Endometrial microvascular endothelial cells (primary cell): ENCODE data around the gene ABI1. TPM values are rescaled to one million over a fixed set of nuclear protein-coding genes. Genes with fewer than 3 reads are reported as not detected.
"Not testable (repeated sequence)": the region's sequence is repeated elsewhere in the genome, so short reads cannot be mapped to it uniquely, and the experiment has no call there.

Experiments
- in situ Hi-C: cut with HindIII; loops from 2 replicates; pipeline ENCODE4 v1.10.0; 2017; ENCODE audit warnings: low sequenced_read_pairs, low pct_unique_long_range_greater_than_20kb; ENCODE audit errors: inconsistent ontology term
- total RNA-seq: library from RNA; depleted of rRNA; stranded (reverse); fragments of >200 nt; gene quantifications from one replicate; pipeline ENCODE4 v1.2.3, GENCODE V29; 2015; ENCODE audit errors: inconsistent ontology term

The ABI1 gene
- total RNA-seq, result 43.7 TPM

DNA sequence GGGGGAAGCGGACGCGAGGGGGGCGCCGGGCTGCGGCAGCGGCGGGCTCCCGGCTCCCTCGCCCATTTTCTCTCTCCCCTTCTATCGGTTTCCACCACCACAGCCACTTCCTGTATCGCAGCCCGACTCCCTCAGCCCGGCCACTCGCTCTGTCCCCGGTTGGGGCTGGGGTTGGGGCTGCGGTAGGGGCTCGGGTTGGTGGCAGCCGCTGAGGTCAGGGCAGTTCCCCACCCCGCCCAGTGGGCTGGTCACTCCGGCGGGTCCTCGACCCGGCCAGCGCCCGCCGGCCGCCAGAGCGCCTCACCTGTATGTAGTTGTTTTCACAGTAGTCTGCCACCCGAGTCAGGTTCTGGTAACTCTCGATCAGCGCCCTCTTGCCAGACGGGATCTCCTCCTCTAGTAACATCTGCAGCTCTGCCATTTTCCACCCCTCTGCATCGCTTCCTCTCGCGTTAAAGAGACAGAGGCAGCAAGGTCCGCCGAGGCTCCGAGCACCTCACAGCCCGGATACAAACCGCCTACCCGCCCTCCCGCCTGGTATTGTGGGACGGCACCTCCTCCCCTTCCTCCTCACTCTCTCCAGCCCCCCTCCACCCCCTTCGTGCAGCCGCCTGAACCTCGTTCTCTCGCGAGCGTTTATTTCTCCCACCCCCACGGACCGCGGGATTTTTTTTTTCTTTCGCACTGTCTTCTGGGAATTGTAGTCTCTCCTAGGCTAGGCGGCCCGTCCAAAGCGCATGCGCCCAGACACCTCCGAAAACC, at the start of gene ABI1:
Gene ABI1 (minus strand): TSS at position 516 of the 762 bp plus-strand sequence. CDS start 95 bp downstream, at position 421.
- in situ Hi-C loops, result loop anchor here (25.0 kb wide), 1 partner anchor 98 kb away; no protein-coding TSS in a partner anchor

DNA sequence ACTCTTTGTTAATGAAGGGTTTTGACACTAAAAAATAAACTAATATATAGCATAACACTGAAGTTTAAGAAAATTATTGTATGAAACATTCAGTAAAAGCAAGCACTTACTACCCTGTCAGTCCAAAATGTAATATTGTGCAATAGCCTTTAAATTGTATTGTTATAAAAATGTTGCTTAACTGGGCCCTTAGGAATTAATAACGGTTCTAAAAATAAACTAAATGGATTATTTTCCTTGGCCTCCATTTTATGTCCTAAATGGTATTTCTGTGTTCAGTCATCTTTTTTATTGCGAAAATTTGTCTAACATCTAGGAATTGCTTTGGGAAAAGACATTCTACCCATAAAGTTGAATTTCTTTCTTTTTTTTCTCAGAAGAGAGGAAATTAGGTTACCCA, 49.0 kb upstream of the ABI1 start:
- in situ Hi-C loops, result no loop called here

DNA sequence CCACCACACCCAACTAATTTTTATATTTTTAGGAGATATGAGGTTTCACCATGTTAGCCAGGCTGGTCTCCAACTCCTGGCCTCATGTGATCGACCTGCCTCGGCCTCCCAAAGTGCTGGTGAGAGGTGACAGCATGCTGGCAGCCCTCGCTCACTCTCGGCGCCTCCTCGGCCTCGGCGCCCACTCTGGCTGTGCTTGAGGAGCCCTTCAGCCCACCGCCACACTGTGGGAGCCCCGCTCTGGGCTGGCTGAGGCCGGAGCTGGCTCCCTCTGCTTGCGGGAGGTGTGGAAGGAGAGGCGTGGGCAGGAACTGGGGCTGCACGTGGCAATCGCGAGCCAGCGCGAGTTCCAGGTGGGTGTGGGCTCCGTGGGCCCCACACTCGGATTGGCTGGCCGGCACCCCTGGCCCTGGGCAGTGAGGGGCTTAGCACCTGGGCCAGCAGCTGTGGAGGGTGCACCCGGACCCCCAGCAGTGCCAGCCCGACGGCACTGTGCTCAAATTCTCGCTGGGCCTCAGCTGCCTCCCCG, 44.6 kb upstream of the ABI1 start:
- in situ Hi-C loops, result not testable (repeated sequence)

DNA sequence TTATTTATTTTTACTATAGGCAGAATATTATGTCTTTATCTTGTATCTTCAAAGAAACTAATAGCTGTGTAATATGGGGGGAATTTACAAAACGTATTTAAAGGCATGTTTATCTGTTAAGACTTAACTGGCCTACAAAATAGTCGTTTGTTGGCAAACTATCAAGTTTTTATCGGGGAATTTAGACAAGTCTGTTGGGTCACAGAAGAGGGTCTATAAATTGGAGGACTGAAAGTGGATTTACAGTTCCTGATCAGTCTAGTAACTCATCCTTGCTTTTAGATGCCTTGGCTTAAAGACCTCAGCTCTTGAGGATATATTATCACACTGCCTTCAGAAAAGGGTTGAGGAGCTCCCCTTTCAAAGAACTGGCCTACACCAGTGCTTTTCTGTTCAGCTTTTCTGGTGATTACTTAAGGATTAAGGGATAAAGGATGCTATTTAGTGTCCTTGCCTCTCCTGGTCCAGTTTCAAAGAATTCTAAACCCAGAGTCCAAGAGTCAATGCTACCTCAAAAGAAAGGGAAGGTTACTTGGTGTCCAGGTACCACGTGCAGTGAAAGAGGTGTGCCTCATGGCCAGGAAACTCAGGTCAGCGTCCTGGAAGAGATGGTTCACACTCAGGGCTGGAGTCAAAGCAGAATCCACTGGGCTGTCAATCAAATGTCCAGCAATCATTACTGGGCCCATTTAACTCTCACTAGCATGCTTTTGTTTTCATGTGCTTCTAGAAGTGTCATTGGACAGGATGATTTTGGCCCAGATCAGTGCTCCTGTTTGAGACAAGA, 42.9 kb upstream of the ABI1 start:
- in situ Hi-C loops, result no loop called here

DNA sequence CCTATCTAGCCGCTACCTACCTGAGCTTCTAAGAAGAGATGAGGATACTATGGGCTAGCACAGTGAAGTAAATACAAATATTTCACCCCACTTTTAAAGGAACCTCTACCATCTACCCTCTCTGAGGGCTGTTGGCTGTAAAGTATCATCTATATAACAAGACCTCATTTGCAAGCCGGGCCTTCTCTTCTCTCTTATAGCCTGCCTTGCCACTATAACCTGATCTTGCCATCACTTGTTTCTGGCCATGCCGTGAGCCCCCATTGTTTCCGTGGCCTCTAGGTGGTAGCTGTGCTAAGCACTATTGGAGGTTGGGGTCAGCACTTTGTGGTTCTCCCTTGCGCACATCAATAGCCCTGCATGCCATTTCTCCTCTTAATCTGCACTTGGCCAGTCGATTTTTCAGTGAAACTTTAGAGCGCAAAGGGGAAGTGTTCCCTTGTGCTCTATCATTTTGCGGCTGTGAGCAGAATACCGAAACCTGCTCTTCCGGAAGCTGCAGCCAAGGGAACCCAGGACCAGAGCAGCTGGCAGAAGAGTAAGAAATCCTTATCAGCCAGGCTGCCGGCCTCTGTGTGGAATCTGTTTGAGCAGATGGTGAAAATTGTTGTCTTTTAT, 31.7 kb upstream of the ABI1 start:
- in situ Hi-C loops, result not testable (repeated sequence)

DNA sequence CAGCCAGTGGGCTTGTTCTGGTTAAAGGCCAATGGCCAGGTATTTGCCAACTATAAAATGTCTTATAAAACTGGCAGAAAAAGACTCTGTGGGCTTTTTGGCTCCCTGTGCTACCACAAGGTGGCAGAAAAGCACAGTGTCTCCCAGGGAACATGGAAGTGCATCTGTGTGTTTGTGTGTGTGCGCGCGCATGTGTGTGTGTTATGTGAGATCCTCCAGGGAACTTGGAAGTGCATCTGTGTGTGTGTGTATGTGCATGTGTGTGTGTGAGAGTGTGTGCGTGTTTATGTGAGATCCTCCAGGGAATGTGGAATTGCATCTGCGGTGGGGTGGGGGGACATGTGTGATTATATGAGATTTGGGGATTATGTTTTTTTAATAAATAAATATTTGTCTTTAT, 30.2 kb upstream of the ABI1 start:
- in situ Hi-C loops, result no loop called here

DNA sequence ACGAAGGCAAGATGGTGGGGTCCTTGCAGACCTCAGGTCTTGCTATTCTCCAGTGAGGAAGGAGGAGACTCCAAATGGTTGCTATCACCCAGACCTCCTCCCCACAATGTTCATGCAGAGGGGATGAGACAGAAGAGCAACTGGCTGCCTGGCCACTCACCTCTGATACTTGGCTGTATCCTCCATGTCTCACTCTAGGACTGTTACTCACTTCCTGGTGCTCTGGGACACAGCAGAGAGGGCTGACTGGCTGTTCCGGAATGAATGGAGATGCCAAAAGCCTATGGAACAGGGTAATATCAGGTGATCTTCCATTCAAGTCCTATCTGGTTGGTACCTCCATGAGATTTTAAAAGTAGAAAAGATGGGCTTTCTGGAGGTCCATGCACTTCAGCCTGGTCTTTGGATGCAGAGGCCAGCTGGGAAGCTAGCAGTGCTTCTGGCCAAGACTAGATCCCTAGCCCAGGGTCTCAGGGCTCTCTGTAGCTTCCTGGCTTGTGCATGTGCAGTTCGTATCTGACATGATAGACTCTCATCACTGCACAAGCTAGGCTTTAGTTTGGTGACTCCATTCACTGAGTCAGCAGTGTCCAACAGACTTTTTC, 27.0 kb upstream of the ABI1 start:
- in situ Hi-C loops, result no loop called here

DNA sequence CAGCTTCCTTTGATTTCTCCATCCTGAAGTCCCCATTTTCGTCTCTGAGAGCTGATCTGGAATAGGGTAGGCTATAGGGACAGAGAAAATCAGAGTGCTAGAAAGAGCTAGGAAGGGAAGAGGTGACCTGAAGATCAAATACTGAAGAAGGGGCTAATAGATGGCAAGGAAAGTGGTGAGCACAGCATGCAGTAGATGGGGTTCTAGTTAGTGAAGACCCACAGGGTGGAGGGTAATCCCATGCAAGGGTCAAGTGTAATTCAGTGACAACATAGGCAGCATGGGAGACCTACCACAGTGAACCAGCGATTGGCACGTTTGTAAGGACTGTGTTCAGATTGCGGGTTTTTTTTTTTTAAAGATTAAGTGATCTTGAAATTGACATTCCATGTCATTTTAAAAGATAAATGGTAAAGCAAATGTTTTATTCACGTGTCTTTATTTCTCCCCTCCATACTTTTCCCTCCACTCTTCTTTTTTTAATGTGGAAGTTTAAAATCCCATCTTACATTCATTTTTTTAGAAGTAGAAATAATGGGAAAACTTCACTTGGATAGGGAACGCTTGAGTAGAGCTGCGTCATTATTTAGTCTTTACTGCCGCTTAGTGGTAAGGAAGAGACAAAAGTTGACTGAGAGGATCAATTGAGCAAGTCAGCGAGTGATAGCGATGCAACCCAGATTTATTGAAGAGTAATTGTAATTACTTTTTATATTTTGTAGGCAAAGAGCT, 21.0 kb upstream of the ABI1 start:
- in situ Hi-C loops, result no loop called here

DNA sequence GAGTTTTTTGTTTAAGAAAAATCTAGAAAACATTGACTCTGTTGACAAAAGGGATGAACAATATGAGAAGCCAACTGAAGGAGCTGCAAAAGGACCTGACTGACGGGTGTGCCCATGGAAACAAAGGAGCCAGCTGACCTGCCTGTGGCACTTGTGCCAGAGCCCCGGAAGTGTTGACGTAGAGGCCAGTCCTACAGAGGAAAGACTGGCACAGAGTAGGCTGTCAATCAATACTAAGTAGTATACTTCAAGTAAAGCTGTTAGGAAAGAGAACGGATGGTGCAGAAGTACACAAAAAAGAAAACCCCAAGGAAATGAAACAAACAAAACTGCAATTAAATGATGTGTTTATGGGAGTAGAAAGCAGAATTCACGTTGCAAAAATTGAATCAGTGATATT, 19.0 kb upstream of the ABI1 start:
- in situ Hi-C loops, result no loop called here

DNA sequence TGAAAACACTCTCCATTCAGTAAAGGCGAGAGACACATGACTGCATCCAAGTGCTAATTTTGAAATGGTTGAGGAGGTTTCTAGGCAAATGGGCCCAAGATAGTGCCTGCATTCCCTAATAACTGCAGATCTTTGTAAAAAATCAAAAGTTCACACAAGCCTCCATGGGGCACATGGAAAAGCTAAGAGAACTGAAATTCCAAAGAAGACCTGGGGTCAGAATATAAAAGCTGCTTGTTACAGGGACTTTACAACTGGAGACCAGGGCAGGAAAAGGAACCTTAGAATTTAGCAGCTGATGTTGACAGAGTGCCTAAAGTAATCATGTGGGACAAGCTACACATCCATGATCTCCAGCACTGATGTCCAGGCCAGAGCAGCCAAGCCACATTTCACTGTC, 10.0 kb upstream of the ABI1 start:
- in situ Hi-C loops, result loop anchor here (25.0 kb wide), 1 partner anchor 108 kb away; no protein-coding TSS in a partner anchor

DNA sequence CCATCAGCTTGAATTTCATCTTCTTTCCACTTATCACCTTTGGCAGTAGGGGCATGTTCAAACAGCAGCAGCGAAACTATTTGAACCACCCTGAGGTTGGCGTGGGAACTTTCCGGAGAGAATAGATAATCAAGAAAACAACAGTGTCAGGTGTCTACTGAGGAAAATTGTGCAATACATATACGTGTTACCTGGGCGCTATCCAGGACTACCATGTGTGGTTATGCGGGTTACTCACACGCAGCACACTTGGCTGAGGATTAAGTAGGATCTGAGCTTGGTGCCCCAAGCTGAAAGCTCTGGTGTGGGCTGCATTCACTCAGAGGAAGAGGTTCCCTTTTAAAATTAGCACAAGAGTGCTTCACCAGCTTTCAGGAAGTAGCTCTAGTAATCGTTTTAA, 8.8 kb upstream of the ABI1 start:
- in situ Hi-C loops, result loop anchor here (25.0 kb wide), 1 partner anchor 107 kb away; no protein-coding TSS in a partner anchor

DNA sequence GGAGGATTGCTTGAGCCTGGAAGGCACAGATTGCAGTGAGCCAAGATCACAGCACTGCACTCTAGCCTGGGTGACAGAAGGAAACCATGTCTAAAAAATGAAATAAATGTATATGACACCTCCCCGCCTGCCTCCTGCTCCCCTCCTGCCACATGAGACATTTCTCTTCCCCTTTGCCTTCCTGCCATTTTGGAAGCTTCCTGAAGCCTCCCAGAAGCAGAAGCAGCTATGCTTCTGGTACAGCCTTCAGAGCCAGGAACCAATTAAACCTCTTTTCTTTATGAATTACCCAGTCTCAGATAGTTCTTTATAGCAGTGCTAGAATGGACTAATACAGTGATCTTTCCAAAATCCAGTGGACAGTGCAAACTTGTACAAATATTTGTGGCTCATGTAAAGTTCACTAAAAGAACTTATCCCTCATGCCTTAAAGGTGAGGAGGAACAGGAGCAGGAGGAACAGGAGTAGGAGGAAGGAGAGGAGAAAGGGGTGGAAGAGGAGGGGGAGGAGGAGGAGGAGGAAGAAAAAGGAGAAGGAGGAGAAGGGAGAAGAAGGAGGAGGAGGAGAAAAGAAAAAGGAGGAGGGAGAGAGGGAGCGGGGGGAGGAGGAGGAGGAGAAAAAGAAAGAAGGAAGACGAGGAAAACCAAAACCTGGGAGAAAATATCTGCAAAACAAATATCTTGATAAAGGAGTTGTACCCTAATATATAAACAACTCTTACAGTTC, 2.8 kb upstream of the ABI1 start:
- in situ Hi-C loops, result loop anchor here (25.0 kb wide), 1 partner anchor 101 kb away; no protein-coding TSS in a partner anchor

DNA sequence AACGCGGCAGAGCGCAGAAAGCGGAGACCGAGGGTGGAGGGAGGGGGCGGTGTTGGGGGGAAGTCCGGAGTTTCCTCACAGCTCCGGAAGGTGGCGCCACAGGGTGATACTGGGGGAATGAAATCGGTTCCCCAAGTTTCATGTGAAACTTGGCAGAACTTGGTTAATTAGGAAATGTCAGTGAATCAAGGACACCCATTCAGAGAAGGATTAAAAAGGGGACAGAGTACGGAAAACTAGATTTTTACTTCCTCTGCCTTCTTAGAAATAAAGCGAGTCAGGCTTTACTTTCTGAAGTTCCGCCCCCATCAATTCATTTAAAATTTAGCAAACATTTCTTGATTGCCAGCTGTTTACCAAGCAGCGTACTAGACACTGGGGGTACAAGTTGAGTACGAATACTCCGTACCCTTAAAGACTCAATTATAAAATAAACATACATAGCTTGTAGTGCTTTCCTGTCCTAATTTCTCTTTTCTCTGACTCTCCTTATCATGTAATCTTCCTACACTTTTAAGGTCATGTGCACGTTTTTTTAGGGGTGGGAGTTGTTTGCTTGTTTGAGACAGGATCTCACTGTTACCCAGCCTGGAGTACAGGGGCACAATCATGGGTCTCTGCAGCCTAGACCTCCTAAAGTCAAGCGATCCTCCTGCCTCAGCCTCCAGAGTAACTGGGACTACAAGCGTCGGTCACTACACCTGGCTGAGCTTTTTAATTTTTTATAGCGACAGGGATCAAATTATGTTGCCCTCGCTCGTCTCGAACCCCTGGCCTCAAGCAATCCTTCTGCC, 644 bp upstream of the ABI1 start:
- in situ Hi-C loops, result loop anchor here (25.0 kb wide), 1 partner anchor 99 kb away; no protein-coding TSS in a partner anchor

DNA sequence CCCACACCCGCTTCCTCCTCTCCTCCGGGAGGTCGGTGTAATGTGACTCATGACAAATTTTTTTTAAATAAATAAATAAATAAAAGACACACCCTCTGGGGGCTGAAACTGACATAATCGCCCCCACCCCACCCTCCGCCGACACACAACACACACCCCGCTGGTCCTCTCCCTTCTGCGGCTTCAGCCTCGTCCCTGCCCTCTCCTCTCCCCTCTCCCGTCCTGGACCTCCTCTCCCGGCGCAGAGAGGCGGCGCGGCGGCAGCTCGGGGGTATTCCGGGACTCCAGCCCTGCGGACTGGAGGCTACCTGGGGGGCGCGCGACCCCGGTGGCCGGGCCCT, 686 bp downstream of the ABI1 start:
- in situ Hi-C loops, result loop anchor here (25.0 kb wide), 1 partner anchor 98 kb away; no protein-coding TSS in a partner anchor

DNA sequence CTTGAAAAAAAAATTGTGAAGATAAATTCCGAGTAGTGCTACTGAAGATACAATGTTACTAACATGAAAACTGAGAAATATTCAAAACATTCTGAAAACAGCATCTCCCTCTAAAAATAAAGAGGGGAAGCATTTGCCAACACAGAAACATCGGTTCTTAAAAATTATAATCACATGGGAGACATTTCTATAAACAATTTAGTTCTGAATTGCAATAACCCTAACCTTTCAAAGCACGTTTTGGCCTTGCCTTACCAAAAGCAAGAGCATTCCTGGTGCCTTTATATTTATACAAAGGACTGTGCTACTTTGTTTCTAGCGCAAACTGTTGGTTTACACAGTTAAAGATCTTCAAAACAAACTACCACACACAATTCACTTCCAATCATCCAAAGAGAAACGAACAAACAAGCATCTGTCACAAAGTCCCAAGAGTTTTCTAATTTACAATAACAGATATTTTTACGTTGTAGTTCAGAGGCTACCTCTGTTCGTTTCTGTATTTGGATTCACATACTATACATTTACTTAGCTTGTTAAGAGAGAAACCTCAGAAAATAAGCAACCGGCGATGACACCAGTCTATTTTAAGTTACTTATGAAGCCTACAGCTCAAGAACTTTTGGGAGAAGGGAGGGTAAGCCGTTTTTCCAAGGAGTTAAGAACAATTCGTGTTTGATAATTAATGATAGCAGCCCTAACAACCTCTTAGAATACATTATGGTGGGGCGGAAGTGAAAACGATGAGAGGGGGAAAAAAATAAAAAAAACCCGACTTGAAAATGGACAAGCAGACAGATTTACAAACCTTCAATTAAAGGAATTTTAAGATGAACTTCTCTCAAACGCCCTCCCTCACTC, 1.3 kb downstream of the ABI1 start:
- in situ Hi-C loops, result loop anchor here (25.0 kb wide), 1 partner anchor 97 kb away; no protein-coding TSS in a partner anchor

DNA sequence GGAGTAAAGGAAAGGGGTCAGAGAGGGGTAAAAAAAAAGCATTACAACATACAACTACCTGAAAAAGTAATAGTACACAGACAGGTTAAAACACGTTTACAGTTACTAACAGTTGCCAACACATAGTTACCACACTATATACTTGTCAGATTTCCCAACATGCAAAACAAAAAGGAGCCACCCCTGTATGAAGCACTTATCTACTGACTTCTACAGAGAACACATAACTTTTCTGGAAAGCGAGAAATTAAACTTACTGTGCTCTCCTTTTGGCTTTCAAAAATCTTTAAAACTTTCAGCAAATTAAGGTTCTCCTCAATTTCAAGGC, 2.1 kb downstream of the ABI1 start:
- in situ Hi-C loops, result loop anchor here (25.0 kb wide), 1 partner anchor 96 kb away; no protein-coding TSS in a partner anchor
